ENCODE data around the gene PPP1R15A.

DNA sequence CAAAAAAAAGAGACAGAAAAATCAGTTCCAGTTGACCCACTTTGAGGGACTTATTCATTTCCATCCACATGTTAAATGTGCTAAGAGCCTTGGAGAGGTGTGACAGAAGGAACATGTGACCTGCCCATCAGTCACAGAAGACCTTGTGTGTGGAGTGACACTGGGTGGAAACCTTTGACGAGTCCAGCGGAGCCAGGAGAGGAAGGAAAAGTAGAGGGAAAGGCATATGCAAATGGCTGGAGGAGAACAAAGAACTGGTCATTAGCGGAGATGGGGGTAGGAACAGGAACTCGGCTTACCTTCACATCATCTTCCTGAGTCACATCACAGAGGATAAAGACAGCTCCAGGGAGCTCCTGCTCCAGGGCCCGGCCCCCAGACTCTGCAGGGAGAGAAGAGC is 38.2 kb upstream of the PPP1R15A start:
- TF ChIP-seq, protein P1, sequence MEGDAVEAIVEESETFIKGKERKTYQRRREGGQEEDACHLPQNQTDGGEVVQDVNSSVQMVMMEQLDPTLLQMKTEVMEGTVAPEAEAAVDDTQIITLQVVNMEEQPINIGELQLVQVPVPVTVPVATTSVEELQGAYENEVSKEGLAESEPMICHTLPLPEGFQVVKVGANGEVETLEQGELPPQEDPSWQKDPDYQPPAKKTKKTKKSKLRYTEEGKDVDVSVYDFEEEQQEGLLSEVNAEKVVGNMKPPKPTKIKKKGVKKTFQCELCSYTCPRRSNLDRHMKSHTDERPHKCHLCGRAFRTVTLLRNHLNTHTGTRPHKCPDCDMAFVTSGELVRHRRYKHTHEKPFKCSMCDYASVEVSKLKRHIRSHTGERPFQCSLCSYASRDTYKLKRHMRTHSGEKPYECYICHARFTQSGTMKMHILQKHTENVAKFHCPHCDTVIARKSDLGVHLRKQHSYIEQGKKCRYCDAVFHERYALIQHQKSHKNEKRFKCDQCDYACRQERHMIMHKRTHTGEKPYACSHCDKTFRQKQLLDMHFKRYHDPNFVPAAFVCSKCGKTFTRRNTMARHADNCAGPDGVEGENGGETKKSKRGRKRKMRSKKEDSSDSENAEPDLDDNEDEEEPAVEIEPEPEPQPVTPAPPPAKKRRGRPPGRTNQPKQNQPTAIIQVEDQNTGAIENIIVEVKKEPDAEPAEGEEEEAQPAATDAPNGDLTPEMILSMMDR (conservative IDR thresholded peaks at IDR 0.05; ENCODE audit: low read depth in 2 of 2): no peak
- no peak for TF ChIP-seq EZH2 (IDR thresholded peaks at IDR 0.05; ENCODE audit: low read depth, unreplicated experiment)
- TF ChIP-seq STAT1 (IDR thresholded peaks at IDR 0.05; ENCODE audit: unreplicated experiment): no peak
- TF ChIP-seq EZH2phosphoT487 (IDR thresholded peaks at IDR 0.05; ENCODE audit: unreplicated experiment): no peak
- no peak for TF ChIP-seq JUNB (IDR thresholded peaks at IDR 0.05; ENCODE audit: unreplicated experiment)
- TF ChIP-seq POLR2AphosphoS5 (IDR thresholded peaks at IDR 0.05; ENCODE audit: low read depth): no peak
- TF ChIP-seq ZNF331 (CRISPR knock-in tag; IDR thresholded peaks at IDR 0.05; ENCODE audit: low read depth): no peak
- no peak for TF ChIP-seq ZNF114 (CRISPR knock-in tag; IDR thresholded peaks at IDR 0.05)
